ENCODE measurements around the gene MEMO1.

- TF ChIP-seq CTCF (IDR thresholded peaks at IDR 0.05 in 2 of 3, conservative IDR thresholded peaks at IDR 0.05 in 1 of 3; ENCODE audit: borderline replicate concordance in 1 of 3, insufficient read depth in 1 of 3, low read depth in 2 of 3, low read length in 2 of 3): no peak
- TF ChIP-seq EZH2 (IDR thresholded peaks at IDR 0.05): no peak
- no peak for TF ChIP-seq POLR2A (IDR thresholded peaks at IDR 0.05; ENCODE audit: borderline replicate concordance, extremely low read depth, insufficient read depth, insufficient read length)
- no peak for TF ChIP-seq POLR2AphosphoS5 (IDR thresholded peaks at IDR 0.05; ENCODE audit: low read depth, low read length)
- no peak for TF ChIP-seq SP1 (IDR thresholded peaks at IDR 0.05; ENCODE audit: low read depth)
- no peak for TF ChIP-seq RAD21 (IDR thresholded peaks at IDR 0.05; ENCODE audit: low read depth)
- TF ChIP-seq CEBPB (IDR thresholded peaks at IDR 0.05; ENCODE audit: low read depth): no peak
- no peak for TF ChIP-seq MAX (IDR thresholded peaks at IDR 0.05)
Observed at GRCh38 chr2:31998731-31999383, 12.0 kb downstream of the MEMO1 start.

All from HCT116 (cell line).